Endothelial cell of umbilical vein (primary cell): ENCODE results near the gene DNAAF5. TPM values are rescaled to one million over a fixed set of nuclear protein-coding genes. Genes with fewer than 3 reads are reported as not detected.

Source experiments
- BruUV-seq: library from RNA; stranded (reverse); fragments of 400-500 nt; replicated peaks from 2 replicates; lab custom pipeline; 2021; lab: Mats Ljungman, UMichigan
- CTCF ChIA-PET: fragments of 300-600, 350-600 bp; sonication (Branson Sonifier 250); formaldehyde crosslinking; loops from one replicate; lab custom pipeline; 2021; ENCODE audit warnings: antibody characterized with exemption, inconsistent platforms; lab: Charles Lee
- POLR2A ChIA-PET: fragments of 300-600, 350-600 bp; sonication (Branson Sonifier 250); formaldehyde crosslinking; loops from one replicate; lab custom pipeline; 2021; ENCODE audit warnings: antibody characterized with exemption, inconsistent platforms; lab: Charles Lee
- DNase-seq: peaks from one replicate; pipeline ENCODE4 v3.0.0-alpha.2; 2011; ENCODE audit warnings: low read depth, low spot score
- FAIRE-seq: peaks from 2 replicates; lab custom pipeline; 2011; peaks lifted over from hg19 to GRCh38; lab: Jason Lieb, UNC
- H2AFZ ChIP-seq: 2 replicates; pipeline ENCODE4 v1.6.0; 2012; ENCODE audit warnings: low read depth, low read length, control low read depth, inconsistent platforms
- H3K27ac ChIP-seq: 2 replicates; pipeline ENCODE4 v1.5.1; 2011; ENCODE audit warnings: low read depth, mild to moderate bottlenecking, control low read depth, low read length, moderate library complexity; ENCODE audit not compliant: insufficient read depth
- H3K27me3 ChIP-seq, 2 experiments: 2 replicates each; pipeline versions ENCODE4 v1.6.0 to v1.6.1; 2011; ENCODE audit warnings: low read length in 2 of 2, mixed read lengths in 1 of 2; ENCODE audit not compliant: control insufficient read depth in 2 of 2, insufficient read depth in 2 of 2
- H3K36me3 ChIP-seq, 2 experiments: 2 replicates in 1 of 2; 3 replicates in 1 of 2; pipeline ENCODE4 v1.5.1; 2011; ENCODE audit warnings: low read length in 2 of 2, mild to moderate bottlenecking in 1 of 2, moderate library complexity in 1 of 2; ENCODE audit not compliant: control insufficient read depth in 2 of 2, insufficient read depth in 2 of 2; ENCODE audit errors: extremely low read depth in 1 of 2
- H3K4me1 ChIP-seq: 3 replicates; pipeline ENCODE4 v1.5.1; 2011; ENCODE audit warnings: mild to moderate bottlenecking, low read length; ENCODE audit not compliant: control insufficient read depth, insufficient read depth; ENCODE audit errors: extremely low read depth
- H3K4me2 ChIP-seq: 2 replicates; pipeline ENCODE4 v1.6.1; 2011; ENCODE audit warnings: low read length, control low read depth, mixed read lengths; ENCODE audit not compliant: insufficient read depth
- H3K4me3 ChIP-seq, 3 experiments: fragments of 200-600 bp in 1 of 3; sonication (generic), shearing (Covaris generic) in 1 of 3; replicated peaks in 1 of 3; 2 replicates each; pipeline ENCODE4 v1.5.1; 2011 to 2016; ENCODE audit warnings: control low read depth in 3 of 3, low read length in 3 of 3, mild to moderate bottlenecking in 2 of 3, inconsistent platforms in 1 of 3, low read depth in 1 of 3, moderate library complexity in 1 of 3; ENCODE audit not compliant: insufficient read depth in 1 of 3
- H3K79me2 ChIP-seq: 2 replicates; pipeline ENCODE4 v1.6.0; 2012; ENCODE audit warnings: low read length, inconsistent platforms; ENCODE audit not compliant: control insufficient read depth, insufficient read depth
- H3K9ac ChIP-seq: replicated peaks from 2 replicates; pipeline ENCODE3; 2011; ENCODE audit warnings: low read length, control low read depth; ENCODE audit not compliant: insufficient read depth; ENCODE audit errors: extremely low read depth
- H3K9me1 ChIP-seq: replicated peaks from 3 replicates; pipeline ENCODE4 v1.6.0; 2011; ENCODE audit warnings: mild to moderate bottlenecking, low read length; ENCODE audit not compliant: control insufficient read depth, insufficient read depth; ENCODE audit errors: extremely low read depth
- H3K9me3 ChIP-seq: replicated peaks from 2 replicates; pipeline ENCODE4 v1.5.1; 2012; ENCODE audit warnings: low read length, inconsistent platforms; ENCODE audit not compliant: control insufficient read depth, insufficient read depth
- H4K20me1 ChIP-seq: replicated peaks from 2 replicates; pipeline ENCODE3; 2011; ENCODE audit warnings: mild to moderate bottlenecking, low read length; ENCODE audit not compliant: control insufficient read depth, insufficient read depth; ENCODE audit errors: extremely low read depth
- EZH2 ChIP-seq: IDR thresholded peaks from 2 replicates; pipeline ENCODE4 v1.6.1; 2012; ENCODE audit warnings: borderline replicate concordance, low read depth, mild to moderate bottlenecking, moderate library complexity, low read length, inconsistent platforms; ENCODE audit not compliant: severe bottlenecking
- FOS ChIP-seq: IDR thresholded peaks from 2 replicates; pipeline ENCODE4 v1.6.1; 2011; ENCODE audit warnings: mild to moderate bottlenecking, low read length, moderate library complexity, borderline replicate concordance; ENCODE audit not compliant: insufficient read depth
- GATA2 ChIP-seq: IDR thresholded peaks from 2 replicates; pipeline ENCODE4 v1.7.0; 2011; ENCODE audit warnings: low read depth, mild to moderate bottlenecking, moderate library complexity, mixed read lengths, low read length; ENCODE audit not compliant: insufficient read length, insufficient read depth
- JUN ChIP-seq: IDR thresholded peaks from 2 replicates; pipeline ENCODE4 v1.6.1; 2011; ENCODE audit warnings: borderline replicate concordance, low read depth; ENCODE audit not compliant: insufficient read length, insufficient read depth
- MYC ChIP-seq: IDR thresholded peaks from one replicate; pipeline ENCODE4 v1.6.1; 2011; ENCODE audit warnings: mild to moderate bottlenecking, low read depth, low read length
- POLR2A ChIP-seq: IDR thresholded peaks from 2 replicates; pipeline ENCODE4 v1.6.1; 2012; ENCODE audit warnings: low read depth, mild to moderate bottlenecking, control low read depth, low read length
- POLR2AphosphoS5 ChIP-seq: IDR thresholded peaks from 2 replicates; pipeline ENCODE4 v1.6.1; 2012; ENCODE audit warnings: low read depth, mild to moderate bottlenecking, control low read depth, low read length, moderate library complexity; ENCODE audit not compliant: insufficient read depth
- dilution Hi-C: fragments of 300-500 bp; cut with MboI; formaldehyde crosslinking; loops from one replicate; pipeline ENCODE4 v1.15.0; 2019; ENCODE audit warnings: low sequenced_read_pairs; ENCODE audit not compliant: extremely low pct_ligation_motif_present
- intact Hi-C: fragments of 100-400 bp; cut with micrococcal nuclease; formaldehyde crosslinking; loops from one replicate; pipeline ENCODE4 v1.10.0; 2022
- polyA plus RNA-seq, 4 experiments: library from polyadenylated mRNA; depleted of rRNA in 3 of 4; stranded (reverse) in 3 of 4; unstranded in 1 of 4; fragments of >200 nt; gene quantifications; 2 replicates each; pipeline versions ENCODE4 v1.2.1 to v1.2.3, GENCODE V29; 2011 to 2012; ENCODE audit warnings: missing spikeins in 1 of 4
- total RNA-seq: library from RNA; stranded (reverse); gene quantifications from 2 replicates; pipeline ENCODE4 v1.2.3, GENCODE V29; 2021
- TF ChIP-seq, protein P1 (sequence below), 2 donors: IDR thresholded peaks; 1 replicate in 1 of 2; 2 replicates in 1 of 2; pipeline ENCODE4 v1.5.1; 2011; ENCODE audit warnings: low read length in 2 of 2, mild to moderate bottlenecking in 2 of 2, moderate library complexity in 2 of 2, control low read depth in 1 of 2, inconsistent platforms in 1 of 2, low read depth in 1 of 2; ENCODE audit not compliant: insufficient read depth in 1 of 2; ENCODE audit errors: extremely low read depth in 1 of 2
- TF ChIP-seq, protein P2 (sequence below): IDR thresholded peaks from 2 replicates; pipeline ENCODE4 v1.6.1; 2011; ENCODE audit not compliant: insufficient read depth, insufficient read length

Gene DNAAF5
- total and polyA plus RNA-seq, 2 donors (not counting 3 experiments of a cell fraction or from before 2014, with no cell fraction given), result 49.3 to 65.5 TPM

DNA sequence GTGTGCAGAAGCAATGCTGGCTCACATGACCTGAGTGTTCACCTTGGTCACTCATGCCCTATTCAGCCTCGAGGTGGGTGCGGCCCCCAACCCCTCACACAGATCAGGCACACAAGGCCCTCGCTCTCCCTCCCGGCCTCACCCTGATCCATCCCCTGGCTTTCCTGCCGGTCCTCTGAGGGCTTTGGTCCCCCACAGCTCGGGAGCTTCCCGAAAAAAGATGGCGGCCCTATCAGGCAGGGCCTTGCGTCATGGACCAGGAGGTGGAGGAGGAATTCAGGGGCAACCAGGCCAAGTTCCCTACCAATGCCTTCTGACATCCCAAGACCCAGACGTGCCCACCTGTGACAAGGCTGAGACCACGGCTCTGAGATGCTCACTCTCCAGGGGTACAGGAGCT lies 43.7 kb upstream of the DNAAF5 start:
- DNase-seq (no peak), FAIRE-seq (no peak)
- no peaks in the 10 kb centered on the region for H3K79me2 ChIP-seq
- no peak overlapping the region for H3K4me3 ChIP-seq
- dilution Hi-C loops, result no loop called here
- H3K9me1 ChIP-seq, result no peaks in the 10 kb centered on the region
- no peak overlapping the region for H3K4me2 ChIP-seq
- H3K36me3 ChIP-seq, result peaks cover 0 to 5% of the 10 kb centered on the region in 2 experiments
- BruUV-seq, result no TSS peak
- H3K27me3 ChIP-seq, result no peaks in the 10 kb centered on the region
- no peaks in the 10 kb centered on the region for H3K4me1 ChIP-seq
- intact Hi-C loops, result no loop called here
- no peak overlapping the region for H3K9ac ChIP-seq
- CTCF ChIA-PET, result no interaction called here
- POLR2A ChIA-PET, result no interaction called here
- no peak overlapping the region for H2AFZ ChIP-seq
- TF ChIP-seq POLR2AphosphoS5, result no peak
- TF ChIP-seq MYC, result no peak
- no peak for TF ChIP-seq JUN
- TF ChIP-seq, protein P1, sequence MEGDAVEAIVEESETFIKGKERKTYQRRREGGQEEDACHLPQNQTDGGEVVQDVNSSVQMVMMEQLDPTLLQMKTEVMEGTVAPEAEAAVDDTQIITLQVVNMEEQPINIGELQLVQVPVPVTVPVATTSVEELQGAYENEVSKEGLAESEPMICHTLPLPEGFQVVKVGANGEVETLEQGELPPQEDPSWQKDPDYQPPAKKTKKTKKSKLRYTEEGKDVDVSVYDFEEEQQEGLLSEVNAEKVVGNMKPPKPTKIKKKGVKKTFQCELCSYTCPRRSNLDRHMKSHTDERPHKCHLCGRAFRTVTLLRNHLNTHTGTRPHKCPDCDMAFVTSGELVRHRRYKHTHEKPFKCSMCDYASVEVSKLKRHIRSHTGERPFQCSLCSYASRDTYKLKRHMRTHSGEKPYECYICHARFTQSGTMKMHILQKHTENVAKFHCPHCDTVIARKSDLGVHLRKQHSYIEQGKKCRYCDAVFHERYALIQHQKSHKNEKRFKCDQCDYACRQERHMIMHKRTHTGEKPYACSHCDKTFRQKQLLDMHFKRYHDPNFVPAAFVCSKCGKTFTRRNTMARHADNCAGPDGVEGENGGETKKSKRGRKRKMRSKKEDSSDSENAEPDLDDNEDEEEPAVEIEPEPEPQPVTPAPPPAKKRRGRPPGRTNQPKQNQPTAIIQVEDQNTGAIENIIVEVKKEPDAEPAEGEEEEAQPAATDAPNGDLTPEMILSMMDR (IDR thresholded peaks at IDR 0.05; ENCODE audit: extremely low read depth in 1 of 2, insufficient read depth in 1 of 2, low read depth in 1 of 2, low read length in 2 of 2), result no peak
- no peak for TF ChIP-seq GATA2
- no peak for TF ChIP-seq FOS
- no peak for TF ChIP-seq EZH2
- TF ChIP-seq, protein P2, sequence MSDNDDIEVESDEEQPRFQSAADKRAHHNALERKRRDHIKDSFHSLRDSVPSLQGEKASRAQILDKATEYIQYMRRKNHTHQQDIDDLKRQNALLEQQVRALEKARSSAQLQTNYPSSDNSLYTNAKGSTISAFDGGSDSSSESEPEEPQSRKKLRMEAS, result no peak
- no peak for TF ChIP-seq POLR2A
- H4K20me1 ChIP-seq, result no peaks in the 10 kb centered on the region
- H3K27ac ChIP-seq, result no peak overlapping the region
- H3K9me3 ChIP-seq, result peaks cover 2% of the 10 kb centered on the region
